Panc1 (cell line): ENCODE measurements around the gene STYXL1.
"Not testable (repeated sequence)": the region's sequence is repeated elsewhere in the genome, so short reads cannot be mapped to it uniquely, and the experiment has no call there.

Experiments
- TF ChIP-seq, protein P1 (sequence below): fragments of 450-650 bp; IDR thresholded peaks from 2 replicates; pipeline ENCODE4 v1.5.1; 2017; ENCODE audit warnings: mild to moderate bottlenecking
- TF ChIP-seq, protein P2 (sequence below), 2 experiments: IDR thresholded peaks; 2 replicates each; pipeline ENCODE4 v1.6.1; 2011 to 2012; ENCODE audit warnings: low read depth in 2 of 2, control low read depth in 1 of 2, low read length in 1 of 2, mild to moderate bottlenecking in 1 of 2, moderate library complexity in 1 of 2; ENCODE audit not compliant: insufficient read depth in 1 of 2

DNA sequence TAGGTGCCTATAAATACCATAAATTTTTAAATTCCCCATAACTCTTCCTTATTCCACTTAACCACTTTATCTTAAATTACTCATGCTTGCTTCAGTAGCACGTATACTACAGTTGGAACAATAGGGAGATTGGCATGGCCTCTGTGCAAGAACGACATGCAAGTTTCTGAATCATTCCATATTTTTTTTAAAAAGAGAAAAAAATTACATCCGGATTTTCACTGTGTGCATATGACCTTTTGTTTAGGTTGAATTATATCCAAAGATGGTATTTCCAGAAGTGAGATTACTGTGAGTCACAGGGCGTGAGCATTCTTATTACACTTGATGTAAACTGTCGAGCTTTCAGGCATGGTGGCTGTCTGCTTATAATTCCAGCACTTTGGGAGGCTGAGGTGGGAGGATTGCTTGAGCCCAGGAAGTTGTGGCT lies 39.6 kb upstream of the STYXL1 start:
- TF ChIP-seq, protein P1, sequence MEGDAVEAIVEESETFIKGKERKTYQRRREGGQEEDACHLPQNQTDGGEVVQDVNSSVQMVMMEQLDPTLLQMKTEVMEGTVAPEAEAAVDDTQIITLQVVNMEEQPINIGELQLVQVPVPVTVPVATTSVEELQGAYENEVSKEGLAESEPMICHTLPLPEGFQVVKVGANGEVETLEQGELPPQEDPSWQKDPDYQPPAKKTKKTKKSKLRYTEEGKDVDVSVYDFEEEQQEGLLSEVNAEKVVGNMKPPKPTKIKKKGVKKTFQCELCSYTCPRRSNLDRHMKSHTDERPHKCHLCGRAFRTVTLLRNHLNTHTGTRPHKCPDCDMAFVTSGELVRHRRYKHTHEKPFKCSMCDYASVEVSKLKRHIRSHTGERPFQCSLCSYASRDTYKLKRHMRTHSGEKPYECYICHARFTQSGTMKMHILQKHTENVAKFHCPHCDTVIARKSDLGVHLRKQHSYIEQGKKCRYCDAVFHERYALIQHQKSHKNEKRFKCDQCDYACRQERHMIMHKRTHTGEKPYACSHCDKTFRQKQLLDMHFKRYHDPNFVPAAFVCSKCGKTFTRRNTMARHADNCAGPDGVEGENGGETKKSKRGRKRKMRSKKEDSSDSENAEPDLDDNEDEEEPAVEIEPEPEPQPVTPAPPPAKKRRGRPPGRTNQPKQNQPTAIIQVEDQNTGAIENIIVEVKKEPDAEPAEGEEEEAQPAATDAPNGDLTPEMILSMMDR = not testable (repeated sequence)
- TF ChIP-seq, protein P2, sequence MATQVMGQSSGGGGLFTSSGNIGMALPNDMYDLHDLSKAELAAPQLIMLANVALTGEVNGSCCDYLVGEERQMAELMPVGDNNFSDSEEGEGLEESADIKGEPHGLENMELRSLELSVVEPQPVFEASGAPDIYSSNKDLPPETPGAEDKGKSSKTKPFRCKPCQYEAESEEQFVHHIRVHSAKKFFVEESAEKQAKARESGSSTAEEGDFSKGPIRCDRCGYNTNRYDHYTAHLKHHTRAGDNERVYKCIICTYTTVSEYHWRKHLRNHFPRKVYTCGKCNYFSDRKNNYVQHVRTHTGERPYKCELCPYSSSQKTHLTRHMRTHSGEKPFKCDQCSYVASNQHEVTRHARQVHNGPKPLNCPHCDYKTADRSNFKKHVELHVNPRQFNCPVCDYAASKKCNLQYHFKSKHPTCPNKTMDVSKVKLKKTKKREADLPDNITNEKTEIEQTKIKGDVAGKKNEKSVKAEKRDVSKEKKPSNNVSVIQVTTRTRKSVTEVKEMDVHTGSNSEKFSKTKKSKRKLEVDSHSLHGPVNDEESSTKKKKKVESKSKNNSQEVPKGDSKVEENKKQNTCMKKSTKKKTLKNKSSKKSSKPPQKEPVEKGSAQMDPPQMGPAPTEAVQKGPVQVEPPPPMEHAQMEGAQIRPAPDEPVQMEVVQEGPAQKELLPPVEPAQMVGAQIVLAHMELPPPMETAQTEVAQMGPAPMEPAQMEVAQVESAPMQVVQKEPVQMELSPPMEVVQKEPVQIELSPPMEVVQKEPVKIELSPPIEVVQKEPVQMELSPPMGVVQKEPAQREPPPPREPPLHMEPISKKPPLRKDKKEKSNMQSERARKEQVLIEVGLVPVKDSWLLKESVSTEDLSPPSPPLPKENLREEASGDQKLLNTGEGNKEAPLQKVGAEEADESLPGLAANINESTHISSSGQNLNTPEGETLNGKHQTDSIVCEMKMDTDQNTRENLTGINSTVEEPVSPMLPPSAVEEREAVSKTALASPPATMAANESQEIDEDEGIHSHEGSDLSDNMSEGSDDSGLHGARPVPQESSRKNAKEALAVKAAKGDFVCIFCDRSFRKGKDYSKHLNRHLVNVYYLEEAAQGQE (IDR thresholded peaks at IDR 0.05; ENCODE audit: insufficient read depth in 1 of 2, low read depth in 2 of 2, low read length in 1 of 2) = not testable (repeated sequence)
